K562 (cell line): ENCODE measurements around the gene HOATZ. TPM values are rescaled to one million over a fixed set of nuclear protein-coding genes. Genes with fewer than 3 reads are reported as not detected.

Experiments
- ATAC-seq: fragments of 200-7000 bp; cut with Tn5 transposase; 3 replicates; pipeline ENCODE4 v1.9.1; 2020; ENCODE audit warnings: moderate library complexity
- BruUV-seq: library from RNA; stranded (reverse); fragments of 400-500 nt; replicated peaks from 2 replicates; lab custom pipeline; 2021; lab: Mats Ljungman, UMichigan
- CTCF ChIA-PET: fragments of 300-600 bp; formaldehyde crosslinking; extraction: SDS; loops from one replicate; lab custom pipeline; 2021; ENCODE audit warnings: low intra/inter-chr PET ratio; lab: Yijun Ruan, JAX
- POLR2A ChIA-PET: fragments of 300-600, 350-650 bp; sonication (Branson Sonifier 250); formaldehyde crosslinking; extraction: SDS; loops from one replicate; lab custom pipeline; 2021; ENCODE audit warnings: antibody characterized with exemption, inconsistent platforms; lab: Yijun Ruan, JAX
- DNase-seq, 4 experiments: peaks; one replicate each; pipeline versions ENCODE4 v3.0.0 to v3.0.0-alpha.2; 2011 to 2018; ENCODE audit warnings: low spot score in 3 of 4, mixed read lengths in 3 of 4; ENCODE audit errors: extremely low read depth in 1 of 4
- FAIRE-seq: peaks from 2 replicates; lab custom pipeline; 2011; peaks lifted over from hg19 to GRCh38; lab: Jason Lieb, UNC
- H2AFZ ChIP-seq: 2 replicates; pipeline ENCODE4 v1.6.0; 2011; ENCODE audit warnings: low read depth, low read length, control low read depth, inconsistent platforms
- H3K27ac ChIP-seq: fragments of 200-600 bp; 3 replicates; pipeline ENCODE4 v1.8.0; 2011; ENCODE audit warnings: low read depth, mild to moderate bottlenecking, control low read depth, inconsistent platforms, low read length, moderate library complexity, mixed read lengths; ENCODE audit errors: extremely low read depth
- H3K27me3 ChIP-seq, 2 experiments: fragments of 300-600 bp in 1 of 2; 2 replicates in 1 of 2; 3 replicates in 1 of 2; pipeline versions ENCODE4 v1.6.0 to v1.8.0; 2011; ENCODE audit warnings: inconsistent platforms in 2 of 2, low read length in 2 of 2, mild to moderate bottlenecking in 1 of 2, mixed read lengths in 1 of 2, moderate library complexity in 1 of 2; ENCODE audit not compliant: control insufficient read depth in 2 of 2, insufficient read depth in 2 of 2
- H3K36me3 ChIP-seq: fragments of 300-600 bp; 3 replicates; pipeline ENCODE4 v1.8.0; 2011; ENCODE audit warnings: mild to moderate bottlenecking, low read length, inconsistent platforms; ENCODE audit not compliant: control insufficient read depth, insufficient read depth
- H3K4me1 ChIP-seq, 2 experiments: fragments of 200-600 bp in 1 of 2; replicated peaks in 1 of 2; 2 replicates in 1 of 2; 3 replicates in 1 of 2; pipeline versions ENCODE4 v1.5.1 to v1.8.0; 2011; ENCODE audit warnings: inconsistent platforms in 2 of 2, low read length in 2 of 2, mild to moderate bottlenecking in 1 of 2, mixed read lengths in 1 of 2, moderate library complexity in 1 of 2; ENCODE audit not compliant: control insufficient read depth in 2 of 2, insufficient read depth in 2 of 2
- H3K4me2 ChIP-seq: 2 replicates; pipeline ENCODE4 v1.6.1; 2011; ENCODE audit warnings: low read length, control low read depth, inconsistent platforms, mixed read lengths; ENCODE audit not compliant: insufficient read depth
- H3K4me3 ChIP-seq: fragments of 200-600 bp; sonication (generic), shearing (Covaris generic); 2 replicates; pipeline ENCODE4 v1.5.1; 2016; ENCODE audit warnings: control low read depth, inconsistent platforms
- H3K79me2 ChIP-seq: fragments of 200-600 bp; 3 replicates; pipeline ENCODE4 v1.8.0; 2011; ENCODE audit warnings: low read length, inconsistent platforms; ENCODE audit not compliant: control insufficient read depth, insufficient read depth
- H3K9ac ChIP-seq, 2 experiments: 2 replicates each; pipeline versions ENCODE4 v1.6.0 to v1.6.1; 2011; ENCODE audit warnings: low read depth in 2 of 2, low read length in 2 of 2, control low read depth in 1 of 2, inconsistent platforms in 1 of 2, mild to moderate bottlenecking in 1 of 2, mixed read lengths in 1 of 2; ENCODE audit not compliant: insufficient read depth in 1 of 2
- H3K9me1 ChIP-seq: one replicate; pipeline ENCODE4 v1.6.0; 2011; ENCODE audit warnings: inconsistent platforms, mild to moderate bottlenecking, low read length, moderate library complexity; ENCODE audit not compliant: control insufficient read depth, insufficient read depth
- H3K9me3 ChIP-seq: replicated peaks from 2 replicates; pipeline ENCODE4 v1.5.1; 2011; ENCODE audit warnings: low read depth, low read length, inconsistent platforms; ENCODE audit not compliant: control insufficient read depth, insufficient read depth
- H4K20me1 ChIP-seq: replicated peaks from 2 replicates; pipeline ENCODE4 v1.6.1; 2011; ENCODE audit warnings: low read length, inconsistent platforms, mixed read lengths; ENCODE audit not compliant: control insufficient read depth, insufficient read depth
- CHD2 ChIP-seq: IDR thresholded peaks from 2 replicates; pipeline ENCODE4 v1.6.1; 2011; ENCODE audit warnings: low read depth, low read length
- COPS2 ChIP-seq: fragments of 450-650 bp; conservative IDR thresholded peaks from 2 replicates; pipeline ENCODE4 v1.6.1; 2016; ENCODE audit warnings: mild to moderate bottlenecking, moderate library complexity
- E4F1 ChIP-seq: fragments of 250-450 bp; sonication (Bioruptor Pico); IDR thresholded peaks from 2 replicates; pipeline ENCODE4 v1.5.0; 2021; ENCODE audit warnings: mild to moderate bottlenecking, borderline replicate concordance
- HLTF ChIP-seq: fragments of 450-650 bp; IDR thresholded peaks from 2 replicates; pipeline ENCODE4 v1.6.1; 2016
- NR1H2 ChIP-seq: sonication (generic); formaldehyde crosslinking; IDR thresholded peaks from 2 replicates; pipeline ENCODE4 v1.4.0; 2020; ENCODE audit warnings: mild to moderate bottlenecking, missing genetic modification reagents
- STAT5A ChIP-seq: IDR thresholded peaks from 2 replicates; pipeline ENCODE4 v1.6.1; 2012; ENCODE audit warnings: low read length, inconsistent platforms, borderline replicate concordance
- USF2 ChIP-seq: sonication (generic); formaldehyde crosslinking; IDR thresholded peaks from 2 replicates; pipeline ENCODE4 v1.5.0; 2020; ENCODE audit warnings: missing genetic modification reagents
- WGBS: fragments of 100-300 bp; shearing (Covaris generic); methylation state at CpG from one replicate; pipeline ENCODE4 v1.1.6; 2016; ENCODE audit warnings: low coverage, mixed read lengths; ENCODE audit not compliant: insufficient coverage; ENCODE audit errors: missing lambda C conversion rate; 5-methylcytosine and 5-hydroxymethylcytosine counted together
- in situ Hi-C: fragments of 300-500 bp; cut with MboI; formaldehyde crosslinking; loops from 4 replicates; pipeline ENCODE4 v1.15.0; 2018; ENCODE audit warnings: inconsistent platforms, mixed read lengths
- intact Hi-C: fragments of 100-400 bp; cut with micrococcal nuclease; formaldehyde crosslinking; loops from 2 replicates; pipeline ENCODE4 v1.14.2; 2022
- polyA plus RNA-seq, 8 experiments: library from polyadenylated mRNA; depleted of rRNA in 4 of 8; stranded (reverse) in 5 of 8; unstranded in 3 of 8; fragments of >200 nt; fragmentation: Nextera tagmentation in 2 of 8; fragmentation: Illumina TruSeq in 1 of 8; extraction: Ambion mirVana in 2 of 8; extraction: Trizol in 1 of 8; gene quantifications; 2 replicates each; pipeline versions ENCODE4 v1.2.1 to v1.2.3, GENCODE V29; 2011 to 2014; ENCODE audit warnings: inconsistent platforms in 1 of 8, missing spikeins in 1 of 8
- total RNA-seq, 7 experiments: library from RNA; depleted of rRNA in 6 of 7; stranded (reverse); fragments of >200 nt in 6 of 7; fragmentation: Illumina TruSeq in 2 of 7; extraction: Trizol in 2 of 7; gene quantifications; 2 replicates each; pipeline versions ENCODE4 v1.2.1 to v1.2.3, GENCODE V29; 2011 to 2021; ENCODE audit warnings: low replicate concordance in 1 of 7
- TF ChIP-seq, protein P1 (sequence below): fragments of 450-650 bp; formaldehyde crosslinking; IDR thresholded peaks from 2 replicates; pipeline ENCODE4 v1.4.0; 2022; ENCODE audit warnings: missing genetic modification characterization

HOATZ gene
- total and polyA plus RNA-seq, 9 of the 15 experiments (the other 6 are each of a cell fraction or from before 2014, with no cell fraction given), result not detected

- no peak overlapping the region for H3K4me2 ChIP-seq
- H3K27ac ChIP-seq, result no peak overlapping the region
- intact Hi-C loops (loop anchor here (2.0 kb wide), 1 partner anchor 119 kb away; no protein-coding TSS in a partner anchor), in situ Hi-C loops (no loop called here)
- FAIRE-seq (no peak), DNase-seq (no peak), ATAC-seq (peak; percentile 30; the same call in 1 of the 3 replicates)
- no peaks in the 10 kb centered on the region for H4K20me1 ChIP-seq
- H3K27me3 ChIP-seq, result peaks cover 3 to 7% of the 10 kb centered on the region in 2 experiments; a peak in 3 of 5 replicates
- TF ChIP-seq STAT5A (no peak), E4F1 (no peak), HLTF (no peak), CHD2 (no peak), NR1H2 (CRISPR knock-in tag) (no peak), COPS2 (no peak), USF2 (CRISPR knock-in tag) (no peak)
- TF ChIP-seq, protein P1, sequence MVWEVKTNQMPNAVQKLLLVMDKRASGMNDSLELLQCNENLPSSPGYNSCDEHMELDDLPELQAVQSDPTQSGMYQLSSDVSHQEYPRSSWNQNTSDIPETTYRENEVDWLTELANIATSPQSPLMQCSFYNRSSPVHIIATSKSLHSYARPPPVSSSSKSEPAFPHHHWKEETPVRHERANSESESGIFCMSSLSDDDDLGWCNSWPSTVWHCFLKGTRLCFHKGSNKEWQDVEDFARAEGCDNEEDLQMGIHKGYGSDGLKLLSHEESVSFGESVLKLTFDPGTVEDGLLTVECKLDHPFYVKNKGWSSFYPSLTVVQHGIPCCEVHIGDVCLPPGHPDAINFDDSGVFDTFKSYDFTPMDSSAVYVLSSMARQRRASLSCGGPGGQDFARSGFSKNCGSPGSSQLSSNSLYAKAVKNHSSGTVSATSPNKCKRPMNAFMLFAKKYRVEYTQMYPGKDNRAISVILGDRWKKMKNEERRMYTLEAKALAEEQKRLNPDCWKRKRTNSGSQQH (CRISPR knock-in tag), result no peak
- CTCF ChIA-PET, result no interaction called here
- no TSS peak for BruUV-seq
- H3K9me3 ChIP-seq, result no peaks in the 10 kb centered on the region
- H3K79me2 ChIP-seq, result no peaks in the 10 kb centered on the region
- H3K36me3 ChIP-seq, result no peaks in the 10 kb centered on the region
- no peak overlapping the region for H3K9ac ChIP-seq
- POLR2A ChIA-PET, result interaction anchor here (0.7 kb wide), 1 partner anchor 574 kb away, joined by 3 read pairs; no protein-coding TSS in a partner anchor
- peak overlapping the region; percentile 28 for H2AFZ ChIP-seq
- H3K4me3 ChIP-seq, result no peak overlapping the region
- WGBS, result 16% methylated on average over 4 of the region's 4 CpGs
- peaks cover 0 to 5% of the 10 kb centered on the region in 2 experiments; a peak in 1 of 5 replicates for H3K4me1 ChIP-seq
- H3K9me1 ChIP-seq, result no peaks in the 10 kb centered on the region
Measured at GRCh38 chr11:111573821-111574249, 59.3 kb downstream of the HOATZ start.
